Fibroblast of lung (primary cell): ENCODE measurements around the gene MAST1. TPM values are rescaled to one million over a fixed set of nuclear protein-coding genes. Genes with fewer than 3 reads are reported as not detected.

Experiments
- DNase-seq, 2 donors: peaks; one replicate each; pipeline versions ENCODE4 v3.0.0 to v3.0.0-alpha.2; 2010; ENCODE audit warnings: low read depth in 2 of 2
- H2AFZ ChIP-seq: 2 replicates; pipeline ENCODE4 v1.5.1; 2012; ENCODE audit warnings: low read length, control low read depth, inconsistent platforms
- H3K27ac ChIP-seq: 2 replicates; pipeline ENCODE4 v1.5.1; 2011; ENCODE audit warnings: low read length, control low read depth; ENCODE audit not compliant: insufficient read depth
- H3K27me3 ChIP-seq: 2 replicates; pipeline ENCODE4 v1.5.1; 2011; ENCODE audit warnings: mild to moderate bottlenecking, low read length; ENCODE audit not compliant: control insufficient read depth, insufficient read depth
- H3K36me3 ChIP-seq: 2 replicates; pipeline ENCODE4 v1.5.1; 2011; ENCODE audit warnings: low read length; ENCODE audit not compliant: control insufficient read depth, insufficient read depth
- H3K4me1 ChIP-seq: 2 replicates; pipeline ENCODE4 v1.5.1; 2011; ENCODE audit warnings: low read length; ENCODE audit not compliant: control insufficient read depth, insufficient read depth; ENCODE audit errors: extremely low read depth
- H3K4me2 ChIP-seq: 2 replicates; pipeline ENCODE4 v1.5.1; 2011; ENCODE audit warnings: low read length, control low read depth; ENCODE audit not compliant: insufficient read depth; ENCODE audit errors: extremely low read depth
- H3K4me3 ChIP-seq, 4 experiments: fragments of 200-600 bp in 1 of 4; sonication (generic) in 1 of 4; replicated peaks in 1 of 4; 2 replicates each; pipeline ENCODE4 v1.5.1; 2011 to 2016; ENCODE audit warnings: low read length in 4 of 4, low read depth in 3 of 4, mild to moderate bottlenecking in 3 of 4, control low read depth in 2 of 4, inconsistent platforms in 1 of 4, mixed read lengths in 1 of 4; ENCODE audit not compliant: insufficient read depth in 1 of 4; ENCODE audit errors: control extremely low read depth in 1 of 4
- H3K79me2 ChIP-seq: 2 replicates; pipeline ENCODE4 v1.5.1; 2012; ENCODE audit warnings: mild to moderate bottlenecking, low read length, inconsistent platforms; ENCODE audit not compliant: control insufficient read depth, insufficient read depth
- H3K9ac ChIP-seq: 2 replicates; pipeline ENCODE4 v1.5.1; 2011; ENCODE audit warnings: mild to moderate bottlenecking, low read length, control low read depth; ENCODE audit not compliant: insufficient read depth
- H3K9me3 ChIP-seq: 2 replicates; pipeline ENCODE4 v1.5.1; 2012; ENCODE audit warnings: low read depth, low read length; ENCODE audit not compliant: control insufficient read depth, insufficient read depth
- H4K20me1 ChIP-seq: 2 replicates; pipeline ENCODE4 v1.5.1; 2011; ENCODE audit warnings: low read length; ENCODE audit not compliant: control insufficient read depth, insufficient read depth; ENCODE audit errors: extremely low read depth
- CTCF ChIP-seq, 2 donors: IDR thresholded peaks in 1 of 2; conservative IDR thresholded peaks in 1 of 2; 1 replicate in 1 of 2; 2 replicates in 1 of 2; pipeline ENCODE4 v1.5.1; 2011 to 2012; ENCODE audit warnings: low read length in 2 of 2, control low read depth in 1 of 2, inconsistent platforms in 1 of 2, low read depth in 1 of 2, mild to moderate bottlenecking in 1 of 2
- EZH2 ChIP-seq: IDR thresholded peaks from 2 replicates; pipeline ENCODE4 v1.5.1; 2012; ENCODE audit warnings: low read length, control low read depth, mild to moderate bottlenecking; ENCODE audit errors: missing control alignments
- polyA plus RNA-seq, 2 donors: library from polyadenylated mRNA; depleted of rRNA in 1 of 2; stranded (reverse) in 1 of 2; unstranded in 1 of 2; fragments of >200 nt; gene quantifications; 2 replicates each; pipeline ENCODE4 v1.2.1, GENCODE V29; 2011 to 2012; ENCODE audit warnings: missing spikeins in 1 of 2
- total RNA-seq: library from RNA; depleted of rRNA; stranded (reverse); fragments of >200 nt; gene quantifications from 2 replicates; pipeline ENCODE4 v1.2.1, GENCODE V29; 2014

Gene MAST1
- total and polyA plus RNA-seq, 2 donors (not counting 1 experiment from before 2014, with no cell fraction given): 0.30 to 1.3 TPM

- no peaks in the 10 kb centered on the region for H3K36me3 ChIP-seq
- TF ChIP-seq CTCF (conservative IDR thresholded peaks at IDR 0.05 in 1 of 2, IDR thresholded peaks at IDR 0.05 in 1 of 2; ENCODE audit: low read depth in 1 of 2, low read length in 2 of 2): no peak
- TF ChIP-seq EZH2: no peak
- peak; percentile 99 for DNase-seq
- H3K9me3 ChIP-seq: no peaks in the 10 kb centered on the region
- peaks cover 10% of the 10 kb centered on the region for H3K27me3 ChIP-seq
- peaks cover 6% of the 10 kb centered on the region for H3K4me1 ChIP-seq
- peak within 1 kb of the TSS; percentile 61 for H3K27ac ChIP-seq
- no peaks in the 10 kb centered on the region for H4K20me1 ChIP-seq
- peak within 1 kb of the TSS; percentile 98 for H2AFZ ChIP-seq
- H3K4me3 ChIP-seq: peak within 1 kb of the TSS; percentile 82 to 99 (median 92)
- peak within 1 kb of the TSS; percentile 99 for H3K4me2 ChIP-seq
- peak within 1 kb of the TSS; percentile 53 for H3K9ac ChIP-seq
- peaks cover 1% of the 10 kb centered on the region for H3K79me2 ChIP-seq
These were observed 52.7 kb downstream of the MAST1 start, which contains the start of gene GCDH for GRCh38 chr19:12890787-12891552. GCDH (plus strand) TSS chr19:12891160; CDS start chr19:12891305, 145 bp downstream.

GRCh38 chr19:12891553-12892021 is 53.3 kb downstream of the MAST1 start:
- Histone ChIP-seq H3K9me3 (no peaks in the 10 kb centered on the region), H3K27me3 (peaks cover 6% of the 10 kb centered on the region), H4K20me1 (no peaks in the 10 kb centered on the region), H2AFZ (no peak overlapping the region), H3K36me3 (no peaks in the 10 kb centered on the region), H3K4me1 (peaks cover 6% of the 10 kb centered on the region), H3K4me3 (peak overlapping the region; percentile 82 to 99 (median 92)), H3K79me2 (peaks cover 1% of the 10 kb centered on the region), H3K9ac (peak overlapping the region; percentile 1), H3K27ac (peak overlapping the region; percentile 61), H3K4me2 (peak overlapping the region; percentile 99)
- TF ChIP-seq EZH2 (no peak), CTCF (conservative IDR thresholded peaks at IDR 0.05 in 1 of 2, IDR thresholded peaks at IDR 0.05 in 1 of 2; ENCODE audit: low read depth in 1 of 2, low read length in 2 of 2) (no peak)
- DNase-seq: no peak

GRCh38 chr19:12893582-12893981 is 55.3 kb downstream of the MAST1 start:
- H3K4me1 ChIP-seq: peaks cover 6% of the 10 kb centered on the region
- H3K9me3 ChIP-seq: no peaks in the 10 kb centered on the region
- H2AFZ ChIP-seq: no peak overlapping the region
- DNase-seq: no peak
- H3K4me3 ChIP-seq: no peak overlapping the region
- no peak overlapping the region for H3K27ac ChIP-seq
- no peaks in the 10 kb centered on the region for H4K20me1 ChIP-seq
- no peak overlapping the region for H3K4me2 ChIP-seq
- no peaks in the 10 kb centered on the region for H3K36me3 ChIP-seq
- H3K79me2 ChIP-seq: peaks cover 1% of the 10 kb centered on the region
- TF ChIP-seq CTCF (conservative IDR thresholded peaks at IDR 0.05 in 1 of 2, IDR thresholded peaks at IDR 0.05 in 1 of 2; ENCODE audit: low read depth in 1 of 2, low read length in 2 of 2) (no peak), EZH2 (no peak)
- H3K27me3 ChIP-seq: no peaks in the 10 kb centered on the region
- H3K9ac ChIP-seq: no peak overlapping the region
